Psoas muscle (tissue), 8 donors: Measurements from ENCODE around the gene DXO. TPM values are rescaled to one million over a fixed set of nuclear protein-coding genes. Genes with fewer than 3 reads are reported as not detected.

Source experiments
- ATAC-seq, 4 donors: fragments of 200-7000 bp; cut with Tn5 transposase; one replicate each; pipeline ENCODE4 v1.9.1; 2020; ENCODE audit warnings: moderate library complexity in 3 of 4, mild to moderate bottlenecking in 2 of 4
- DNase-seq, 2 donors: peaks; one replicate each; pipeline ENCODE4 v3.0.0-alpha.2; 2020
- H3K27ac ChIP-seq: fragments of 200-600 bp; one replicate; pipeline ENCODE4 v1.8.0; 2022
- H3K27me3 ChIP-seq, 3 donors: fragments of 200-600 bp in 1 of 3; one replicate each; pipeline versions ENCODE4 v1.6.1 to v1.8.0; 2013 to 2022; ENCODE audit warnings: low read length in 2 of 3, mild to moderate bottlenecking in 2 of 3, moderate library complexity in 1 of 3; ENCODE audit not compliant: insufficient read depth in 3 of 3
- H3K36me3 ChIP-seq, 2 donors: fragments of 200-600 bp in 1 of 2; one replicate each; pipeline versions ENCODE4 v1.6.1 to v1.8.0; 2013 to 2022; ENCODE audit warnings: low read depth in 1 of 2, mild to moderate bottlenecking in 1 of 2, moderate library complexity in 1 of 2; ENCODE audit not compliant: insufficient read depth in 1 of 2
- H3K4me1 ChIP-seq: fragments of 200-600 bp; one replicate; pipeline ENCODE4 v1.8.0; 2022
- H3K4me3 ChIP-seq: fragments of 200-600 bp; one replicate; pipeline ENCODE4 v1.8.0; 2022; ENCODE audit warnings: mild to moderate bottlenecking
- H3K9me3 ChIP-seq: fragments of 200-600 bp; one replicate; pipeline ENCODE4 v1.8.0; 2022
- CTCF ChIP-seq: fragments of 200-600 bp; IDR thresholded peaks from one replicate; pipeline ENCODE4 v1.8.0; 2022; ENCODE audit warnings: antibody characterized with exemption
- WGBS, 3 donors: extraction: QIAGEN DNeasy Blood & Tissue Kit; methylation state at CpG; one replicate each; pipeline versions ENCODE4 v1.1.6 to v1.1.7; 2013; 5-methylcytosine and 5-hydroxymethylcytosine counted together
- intact Hi-C, 2 donors: fragments of 100-400 bp; cut with DNase I; formaldehyde crosslinking; loops; one replicate each; pipeline versions ENCODE4 v1.11.0 to v1.14.2; 2022
- polyA plus RNA-seq, 3 donors: library from polyadenylated mRNA; stranded (reverse); fragments of 200-250 nt; gene quantifications; one replicate each; pipeline ENCODE4 v1.2.3, GENCODE V29; 2013
- total RNA-seq, 4 donors: library from RNA; stranded (reverse); fragmentation: NEBNext Ultra II Directional in 2 of 4; extraction: Animal tissue kit (Norgen Biotek cat#: 25700) in 2 of 4; gene quantifications; one replicate each; pipeline versions ENCODE4 v1.2.1 to v1.2.4, GENCODE V29; 2021 to 2023
- donor health status: healthy with polysubstance abuse.
- donor health status: DM: no; HTN: no; CAD: no; lungs with moderate emphysema.
- donor health status: Bipolar disorder and iron deficiency.
- donor health status: healthy.
- donor health status: DM: yes; HTN: yes; CAD: no.
- donor health status: DM: no; HTN: no; CAD: no.
- donor health status: DM: no; HTN: no; CAD: no.
- donor health status: DM: yes; HTN: yes; CAD: no.

Gene DXO
- total and polyA plus RNA-seq, 7 donors = 7.4 to 20.6 (median 9.5) TPM

DNA sequence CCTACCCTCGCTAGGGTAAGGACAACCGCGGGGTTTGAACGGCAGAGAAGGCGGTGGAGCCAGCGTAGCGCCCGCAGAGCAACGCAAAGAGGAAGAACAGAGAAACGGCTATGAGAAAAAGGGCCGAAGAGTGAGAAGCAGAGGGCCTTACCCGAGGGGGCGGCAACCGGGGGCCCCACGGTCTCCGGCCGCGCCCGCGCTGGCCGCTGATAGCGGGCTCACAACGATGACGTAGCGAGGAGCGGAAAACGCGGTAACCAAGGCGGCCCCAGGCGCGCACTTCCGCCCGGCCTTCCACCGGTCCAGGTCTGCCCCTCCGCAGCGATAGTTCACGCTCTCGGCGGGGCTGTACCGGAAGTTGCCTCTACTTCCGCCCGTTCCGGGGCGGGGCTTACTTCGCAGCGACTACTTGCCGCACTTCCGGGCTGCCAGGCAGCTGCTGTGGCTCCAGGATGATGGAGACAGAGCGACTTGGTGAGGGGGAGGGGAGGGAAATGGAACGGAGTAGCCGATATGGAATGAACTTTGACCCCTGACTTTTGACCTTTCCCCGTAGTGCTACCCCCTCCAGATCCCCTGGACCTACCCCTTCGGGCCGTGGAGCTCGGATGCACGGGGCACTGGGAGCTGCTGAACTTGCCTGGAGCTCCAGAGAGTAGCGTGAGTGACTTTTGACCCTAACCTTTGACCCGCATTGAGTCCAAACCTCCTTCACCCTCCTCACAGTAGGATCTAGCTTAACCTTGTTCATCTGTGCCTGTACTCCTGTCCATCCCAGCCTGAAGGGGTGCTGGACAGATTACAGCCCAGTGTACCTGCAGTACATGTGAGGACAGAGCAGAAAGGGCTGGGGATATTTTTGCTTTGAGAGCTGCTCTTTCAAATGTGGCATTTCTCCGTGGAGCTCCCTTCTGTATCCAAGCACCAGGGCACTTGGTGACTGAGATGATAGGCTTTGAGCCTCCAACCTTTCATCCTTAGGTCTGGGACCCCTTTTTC lies 12.9 kb downstream of the DXO start, which contains the start of the genes NELFE and SKIC2:
TSS of gene NELFE (minus strand) at position 231 of the 999 bp plus-strand sequence. CDS start 525 bp downstream, outside the sequence.
TSS of gene SKIC2 (plus strand) at position 435 of the 999 bp plus-strand sequence. CDS start at position 453, 18 bp downstream.
- Histone ChIP-seq H3K4me3 (peak within 1 kb of the TSS; percentile 88), H3K9me3 (no peaks in the 10 kb centered on the region), H3K4me1 (peaks cover 10% of the 10 kb centered on the region), H3K36me3 (peaks cover 5 to 77% of the 10 kb centered on the region in 2 donors), H3K27ac (peak within 1 kb of the TSS; percentile 89), H3K27me3 (no peaks in the 10 kb centered on the region)
- ATAC-seq = peak; percentile 99 to 100 (median 99)
- intact Hi-C loops = no loop called here
- peak; percentile 99 to 100 for DNase-seq
- no peak for TF ChIP-seq CTCF
- 0 to 1% (median 0%) methylated on average over 47 to 59 of the region's 59 CpGs for WGBS, 3 donors

GRCh38 chr6:31958412-31958740 lies 13.6 kb downstream of the DXO start:
- 6 to 9% (median 8%) methylated on average over 11 of the region's 11 CpGs for WGBS, 3 donors
- intact Hi-C loops = no loop called here
- DNase-seq (no peak), ATAC-seq (peak in 3 of 4 donors; percentile 1 to 3 (median 2))
- TF ChIP-seq CTCF = no peak
- no peaks in the 10 kb centered on the region for H3K9me3 ChIP-seq
- peaks cover 3 to 77% of the 10 kb centered on the region in 2 donors for H3K36me3 ChIP-seq
- H3K27me3 ChIP-seq = no peaks in the 10 kb centered on the region
- peak overlapping the region; percentile 88 for H3K4me3 ChIP-seq
- peak overlapping the region; percentile 89 for H3K27ac ChIP-seq
- H3K4me1 ChIP-seq = peaks cover 10% of the 10 kb centered on the region

DNA sequence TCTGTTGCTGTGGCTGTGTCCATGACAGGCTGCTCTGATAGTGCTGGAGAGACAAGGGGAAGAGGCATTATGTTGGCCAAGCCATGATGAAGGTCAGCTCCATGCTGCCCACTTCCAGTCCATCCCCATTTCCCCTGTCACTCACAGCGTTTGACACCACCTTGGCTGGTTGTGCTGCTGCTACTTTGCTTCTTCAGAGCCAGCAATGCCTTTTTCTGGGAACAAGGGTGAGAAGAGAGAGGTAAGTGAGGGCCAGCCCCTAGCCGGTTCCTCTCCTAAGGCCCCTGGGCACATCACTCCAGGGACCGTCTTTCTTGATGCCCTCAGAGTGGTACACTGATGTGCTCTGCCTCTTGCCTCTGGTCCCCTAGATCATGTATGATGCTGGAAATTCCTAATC lies 15.1 kb downstream of the DXO start:
- DNase-seq (no peak), ATAC-seq (no peak)
- intact Hi-C loops = no loop called here
- WGBS, 3 donors = 62 to 86% (median 65%) methylated on average over 3 of the region's 3 CpGs
- Histone ChIP-seq H3K4me3 (no peak overlapping the region), H3K27ac (no peak overlapping the region), H3K4me1 (peaks cover 10% of the 10 kb centered on the region), H3K9me3 (no peaks in the 10 kb centered on the region), H3K27me3 (no peaks in the 10 kb centered on the region), H3K36me3 (peaks cover 0 to 77% of the 10 kb centered on the region in 2 donors)
- no peak for TF ChIP-seq CTCF

- 96 to 97% (median 96%) methylated on average over 28 of the region's 28 CpGs for WGBS, 3 donors
- intact Hi-C loops = loop anchor here (5.0 kb wide), 4 partner anchors 52 to 407 kb away; partner anchors contain the start of genes LY6G5C (in 2 of the 2), ATP6V1G2 (in 1 of the 2), CSNK2B (in 1 of the 2) and LY6G5B (in 1 of the 2)
- peaks cover 10% of the 10 kb centered on the region for H3K4me1 ChIP-seq
Observed at GRCh38 chr6:31954511-31954910, 17.4 kb downstream of the DXO start.

More at GRCh38 chr6:31954511-31954910, 17.4 kb downstream of the DXO start:
- H3K27ac ChIP-seq = no peak overlapping the region
- H3K9me3 ChIP-seq = no peaks in the 10 kb centered on the region
- peaks cover 0 to 66% of the 10 kb centered on the region in 2 donors for H3K36me3 ChIP-seq
- no peak overlapping the region for H3K4me3 ChIP-seq
- no peak for TF ChIP-seq CTCF
- no peaks in the 10 kb centered on the region for H3K27me3 ChIP-seq
- DNase-seq (no peak), ATAC-seq (no peak)
